HT1080 (cell line): ENCODE measurements around the gene NR1I3. TPM values are rescaled to one million over a fixed set of nuclear protein-coding genes. Genes with fewer than 3 reads are reported as not detected.

Experiments
- DNase-seq: peaks from one replicate; pipeline ENCODE4 v3.0.0-alpha.2; 2015; ENCODE audit warnings: low read depth
- total RNA-seq: library from RNA; depleted of rRNA; stranded (reverse); fragments of >200 nt; shearing (Covaris generic); gene quantifications from 2 replicates; pipeline ENCODE4 v1.2.3, GENCODE V29; 2014; rRNA removed

The NR1I3 gene
- total RNA-seq, 1 experiment from 2014 or later = not detected

GRCh38 chr1:161196521-161197451 lies 41.2 kb downstream of the NR1I3 start:
- no peak for DNase-seq

DNA sequence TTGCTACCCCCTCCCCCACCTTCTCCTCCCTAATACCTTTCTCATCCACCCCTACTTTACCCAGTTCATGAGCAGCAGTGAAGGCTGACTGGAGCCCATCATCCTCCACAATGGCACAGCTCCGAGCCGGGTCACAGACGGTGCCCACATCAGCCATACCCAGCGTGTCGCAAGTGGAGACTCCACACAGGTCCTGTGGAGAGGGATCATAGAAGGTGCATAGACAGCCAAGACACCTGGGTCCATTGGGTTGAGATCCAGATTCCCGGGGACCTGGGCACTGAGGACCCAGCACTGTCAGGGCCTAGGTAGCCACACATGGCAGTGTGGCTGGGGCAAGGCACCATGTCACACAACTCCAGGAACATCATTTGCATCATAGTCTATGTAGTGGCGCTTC lies 41.9 kb downstream of the NR1I3 start:
- DNase-seq = no peak

- no peak for DNase-seq
These were observed 42.8 kb downstream of the NR1I3 start for GRCh38 chr1:161195171-161195570.

- no peak for DNase-seq
These were observed 44.3 kb downstream of the NR1I3 start for GRCh38 chr1:161193561-161194235.

- DNase-seq = peak; percentile 70
These were observed 45.2 kb downstream of the NR1I3 start for GRCh38 chr1:161192476-161193465.

DNA sequence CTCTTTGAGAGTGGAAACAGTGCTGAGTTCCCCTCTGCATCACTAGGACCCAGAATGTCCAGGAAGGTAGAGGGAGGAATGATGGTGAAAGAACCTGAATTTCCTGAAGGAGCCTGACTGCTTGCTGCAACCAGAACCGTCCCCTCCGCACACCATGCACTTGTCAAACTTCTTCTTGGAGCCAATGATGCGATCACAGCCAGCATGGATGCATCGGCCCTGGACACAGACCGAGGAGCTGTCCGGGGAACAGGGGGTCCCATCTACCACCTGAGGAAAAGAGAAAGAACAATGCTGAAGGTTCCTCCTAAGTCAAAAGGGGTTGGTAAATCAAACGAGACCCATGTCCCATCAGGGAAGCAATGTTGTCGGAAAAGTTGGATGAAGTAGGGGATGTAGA lies 46.0 kb downstream of the NR1I3 start:
- no peak for DNase-seq

DNA sequence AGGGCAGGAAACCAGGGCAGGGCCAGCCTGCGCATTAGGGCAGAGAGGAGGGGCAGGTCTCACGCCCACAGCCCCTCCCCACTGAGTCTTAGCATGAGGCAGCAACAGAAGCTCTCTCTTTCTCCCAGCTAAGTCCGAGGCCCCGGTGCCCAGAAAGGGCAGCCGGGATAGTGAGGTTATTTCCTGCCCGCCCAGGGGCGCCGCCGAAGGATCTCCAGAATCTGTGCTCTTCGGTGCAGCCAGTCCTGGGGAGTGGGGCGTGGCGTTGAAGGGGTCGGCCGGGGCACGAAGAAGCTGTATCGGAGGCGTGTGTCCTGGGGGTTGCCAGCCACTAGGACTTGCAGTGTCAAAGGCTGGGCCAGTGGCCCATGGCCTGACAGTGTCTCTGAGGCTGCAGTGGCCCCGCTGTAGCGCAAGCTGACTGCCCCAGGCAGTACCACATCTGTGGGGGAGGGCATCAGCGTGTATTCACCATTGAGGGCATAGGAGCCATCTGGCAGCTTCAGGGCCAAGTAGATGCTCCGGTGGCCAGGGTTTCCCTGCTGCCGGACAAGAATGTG lies 47.0 kb downstream of the NR1I3 start:
- no peak for DNase-seq

- DNase-seq = no peak
These were observed 49.0 kb downstream of the NR1I3 start for GRCh38 chr1:161189036-161189435.

DNA sequence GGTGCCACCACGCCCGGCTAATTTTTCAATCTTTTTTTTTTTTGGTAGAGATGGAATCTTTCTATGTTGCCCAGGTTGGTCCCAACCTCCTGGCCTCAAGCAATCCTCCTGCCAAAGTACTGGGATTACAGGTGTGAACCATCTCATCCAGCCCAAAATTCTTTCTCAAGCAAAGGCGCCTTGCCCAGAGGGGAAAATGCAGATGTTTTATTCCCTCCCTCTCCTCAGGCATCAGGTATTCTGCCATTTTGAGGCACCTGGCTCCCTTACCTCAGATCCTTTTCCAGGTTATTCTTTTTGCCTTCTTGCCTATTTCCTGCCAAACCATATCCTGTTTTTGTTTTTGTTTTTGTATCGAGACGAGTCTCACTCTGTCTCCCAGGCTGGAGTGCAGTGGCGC lies 49.6 kb downstream of the NR1I3 start:
- no peak for DNase-seq

DNA sequence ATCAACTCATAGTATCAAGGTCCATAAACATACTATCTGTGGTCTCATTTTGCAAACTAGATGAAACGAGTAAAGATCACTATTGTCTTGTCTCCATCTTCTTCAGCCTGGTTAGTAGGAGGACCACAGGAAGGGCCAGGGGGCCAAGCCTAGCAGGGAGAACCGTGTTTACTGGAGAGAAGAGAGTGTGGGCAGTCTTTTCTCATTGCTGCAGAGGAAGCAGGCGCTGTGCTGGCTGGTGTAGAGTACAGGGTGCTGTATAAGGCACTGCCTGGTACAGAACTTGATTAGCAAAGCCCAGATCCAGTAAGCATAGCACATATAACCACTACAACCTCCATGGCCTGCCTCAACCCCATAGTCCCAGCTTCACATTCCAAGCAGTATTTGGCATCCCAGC lies 50.7 kb downstream of the NR1I3 start:
- DNase-seq = no peak

GRCh38 chr1:161185732-161186311 lies 52.2 kb downstream of the NR1I3 start:
- DNase-seq = no peak

DNA sequence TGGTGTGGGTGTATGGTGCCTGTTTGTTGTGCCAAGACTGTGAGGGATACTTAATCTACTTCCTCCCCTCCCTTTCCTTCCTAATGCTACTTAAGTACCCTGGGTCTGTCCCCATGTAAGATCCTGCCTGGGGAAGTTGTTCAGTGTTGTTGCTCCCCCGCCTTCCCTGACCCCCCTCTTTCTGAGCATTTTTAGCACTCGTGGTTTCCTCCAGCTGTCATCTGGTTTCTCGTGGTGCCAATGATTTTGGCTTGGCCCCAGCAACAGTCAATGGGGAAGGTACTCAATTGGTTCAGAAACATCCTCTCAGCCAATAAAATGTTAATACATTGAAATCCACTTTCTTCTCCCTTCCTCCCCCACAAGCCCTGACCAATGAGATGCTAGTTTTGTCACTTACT lies 52.7 kb downstream of the NR1I3 start:
- DNase-seq = peak; percentile 58

DNA sequence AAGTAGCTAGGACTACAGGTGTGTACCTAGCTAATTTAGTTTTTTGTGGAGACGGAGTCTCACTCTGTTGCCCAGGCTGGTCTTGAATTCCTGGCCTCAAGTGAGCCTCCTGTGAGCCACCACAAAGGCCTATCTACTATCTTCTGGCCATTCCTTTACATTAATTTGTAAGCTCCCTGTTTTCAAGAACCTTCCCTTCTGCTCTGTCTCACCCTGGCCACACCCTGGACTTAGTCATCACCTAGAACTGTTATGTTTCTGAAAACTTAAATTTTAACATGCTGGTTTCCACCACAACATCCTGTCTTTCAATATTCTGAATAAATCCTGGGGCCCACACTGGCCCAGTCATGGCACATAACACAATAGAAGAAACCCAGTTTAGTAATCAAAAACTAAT lies 55.8 kb downstream of the NR1I3 start:
- peak; percentile 87 for DNase-seq

GRCh38 chr1:161180639-161181038 lies 57.4 kb downstream of the NR1I3 start:
- no peak for DNase-seq

GRCh38 chr1:161179698-161180097 lies 58.3 kb downstream of the NR1I3 start:
- no peak for DNase-seq

Other genes starting within 250 kb of the NR1I3 start
- gene F11R, start 217.1 kb downstream of the NR1I3 start, total RNA-seq = 6.6 and 10.3 TPM in 2 replicates
- 0.30 TPM in 1 of 2 replicates, not detected in the other for gene TSTD1, start 199.2 kb downstream of the NR1I3 start, total RNA-seq
- gene USF1, start 192.2 kb downstream of the NR1I3 start, total RNA-seq = 79.4 and 81.9 TPM in 2 replicates
- gene ARHGAP30, start 168.3 kb downstream of the NR1I3 start, total RNA-seq = 4.0 and 6.0 TPM in 2 replicates
- gene NECTIN4, start 148.6 kb downstream of the NR1I3 start, total RNA-seq = 1.4 and 1.9 TPM in 2 replicates
- gene KLHDC9, start 139.8 kb downstream of the NR1I3 start, total RNA-seq = 0.51 and 1.0 TPM in 2 replicates
- gene PFDN2, start 120.2 kb downstream of the NR1I3 start, total RNA-seq = 124 and 137 TPM in 2 replicates
- gene NIT1, start 120.1 kb downstream of the NR1I3 start, total RNA-seq = 27.4 and 35.1 TPM in 2 replicates
- 26.5 and 42.6 TPM in 2 replicates for gene DEDD, start 105.5 kb downstream of the NR1I3 start, total RNA-seq
- 68.1 and 68.2 TPM in 2 replicates for gene UFC1, start 84.2 kb downstream of the NR1I3 start, total RNA-seq
- 5.5 and 9.7 TPM in 2 replicates for gene USP21, start 78.7 kb downstream of the NR1I3 start, total RNA-seq
- gene PPOX, start 71.8 kb downstream of the NR1I3 start, total RNA-seq = 9.0 and 12.9 TPM in 2 replicates
- gene B4GALT3, start 60.7 kb downstream of the NR1I3 start, total RNA-seq = 63.3 and 89.1 TPM in 2 replicates
- gene ADAMTS4, start 39.1 kb downstream of the NR1I3 start, total RNA-seq = not detected in 2 replicates
- gene NDUFS2, start 35.8 kb downstream of the NR1I3 start, total RNA-seq = 185 and 202 TPM in 2 replicates
- gene FCER1G, start 22.9 kb downstream of the NR1I3 start, total RNA-seq = 0.64 TPM in 1 of 2 replicates, not detected in the other
- not detected in 2 replicates for gene APOA2, start 14.6 kb downstream of the NR1I3 start, total RNA-seq
- gene TOMM40L, start 12.1 kb downstream of the NR1I3 start, total RNA-seq = 18.2 and 25.8 TPM in 2 replicates
- gene PCP4L1, start 20.5 kb upstream of the NR1I3 start, total RNA-seq = 0.10 and 0.27 TPM in 2 replicates
- gene MPZ, start 71.8 kb upstream of the NR1I3 start, total RNA-seq = 1.4 and 2.2 TPM in 2 replicates
- 16.1 and 67.9 TPM in 2 replicates for gene SDHC, start 76.2 kb upstream of the NR1I3 start, total RNA-seq
- gene CFAP126, start 129.7 kb upstream of the NR1I3 start, total RNA-seq = not detected in 2 replicates